ENCODE results near the gene PLCH2. TPM values are rescaled to one million over a fixed set of nuclear protein-coding genes. Genes with fewer than 3 reads are reported as not detected.

Gene PLCH2
- total RNA-seq, 1 donor from 2014 or later, result not detected

GRCh38 chr1:2534687-2535441, 58.8 kb downstream of the PLCH2 start:
- no peaks in the 10 kb centered on the region for H3K9me3 Mint-ChIP-seq (ENCODE audit: low read depth)
- no peaks in the 10 kb centered on the region for H3K36me3 Mint-ChIP-seq (ENCODE audit: insufficient read depth)
- H3K27ac Mint-ChIP-seq, result no peak overlapping the region
- no peak overlapping the region for H3K4me3 Mint-ChIP-seq (ENCODE audit: low read depth)
- no peak for DNase-seq (ENCODE audit: low spot score, unreplicated experiment)
- no peak for TF ChIP-seq CTCF (IDR thresholded peaks at IDR 0.05; ENCODE audit: unreplicated experiment)
- peaks cover 43% of the 10 kb centered on the region for H3K27me3 Mint-ChIP-seq
- H3K4me1 Mint-ChIP-seq (ENCODE audit: low read depth), result peaks cover 6% of the 10 kb centered on the region

- no peaks in the 10 kb centered on the region for H3K9me3 Mint-ChIP-seq (ENCODE audit: low read depth)
- H3K27me3 Mint-ChIP-seq, result peaks cover 43% of the 10 kb centered on the region
- H3K27ac Mint-ChIP-seq, result no peak overlapping the region
- H3K4me1 Mint-ChIP-seq (ENCODE audit: low read depth), result peaks cover 6% of the 10 kb centered on the region
- H3K4me3 Mint-ChIP-seq (ENCODE audit: low read depth), result no peak overlapping the region
- no peak for DNase-seq (ENCODE audit: low spot score, unreplicated experiment)
- no peaks in the 10 kb centered on the region for H3K36me3 Mint-ChIP-seq (ENCODE audit: insufficient read depth)
- TF ChIP-seq CTCF (IDR thresholded peaks at IDR 0.05; ENCODE audit: unreplicated experiment), result no peak
Measured at GRCh38 chr1:2535455-2535854, 59.4 kb downstream of the PLCH2 start.

- H3K9me3 Mint-ChIP-seq (ENCODE audit: low read depth), result no peaks in the 10 kb centered on the region
- H3K36me3 Mint-ChIP-seq (ENCODE audit: insufficient read depth), result no peaks in the 10 kb centered on the region
- H3K27me3 Mint-ChIP-seq, result peaks cover 41% of the 10 kb centered on the region
- no peak for DNase-seq (ENCODE audit: low spot score, unreplicated experiment)
- H3K27ac Mint-ChIP-seq, result peak overlapping the region; percentile 78
- H3K4me1 Mint-ChIP-seq (ENCODE audit: low read depth), result peaks cover 6% of the 10 kb centered on the region
- no peak overlapping the region for H3K4me3 Mint-ChIP-seq (ENCODE audit: low read depth)
- no peak for TF ChIP-seq CTCF (IDR thresholded peaks at IDR 0.05; ENCODE audit: unreplicated experiment)
Measured at GRCh38 chr1:2535981-2536380, 59.9 kb downstream of the PLCH2 start.

- H3K36me3 Mint-ChIP-seq (ENCODE audit: insufficient read depth), result no peaks in the 10 kb centered on the region
- peaks cover 35% of the 10 kb centered on the region for H3K27me3 Mint-ChIP-seq
- no peak overlapping the region for H3K27ac Mint-ChIP-seq
- no peak for TF ChIP-seq CTCF (IDR thresholded peaks at IDR 0.05; ENCODE audit: unreplicated experiment)
- no peak for DNase-seq (ENCODE audit: low spot score, unreplicated experiment)
- H3K4me1 Mint-ChIP-seq (ENCODE audit: low read depth), result peaks cover 7% of the 10 kb centered on the region
- H3K4me3 Mint-ChIP-seq (ENCODE audit: low read depth), result no peak overlapping the region
- H3K9me3 Mint-ChIP-seq (ENCODE audit: low read depth), result no peaks in the 10 kb centered on the region
Measured at GRCh38 chr1:2537784-2538115, 61.7 kb downstream of the PLCH2 start.

GRCh38 chr1:2538376-2538775, 62.3 kb downstream of the PLCH2 start:
- peaks cover 7% of the 10 kb centered on the region for H3K4me1 Mint-ChIP-seq (ENCODE audit: low read depth)
- H3K9me3 Mint-ChIP-seq (ENCODE audit: low read depth), result no peaks in the 10 kb centered on the region
- H3K27me3 Mint-ChIP-seq, result peaks cover 31% of the 10 kb centered on the region
- DNase-seq (ENCODE audit: low spot score, unreplicated experiment), result no peak
- no peak for TF ChIP-seq CTCF (IDR thresholded peaks at IDR 0.05; ENCODE audit: unreplicated experiment)
- no peak overlapping the region for H3K27ac Mint-ChIP-seq
- H3K36me3 Mint-ChIP-seq (ENCODE audit: insufficient read depth), result no peaks in the 10 kb centered on the region
- H3K4me3 Mint-ChIP-seq (ENCODE audit: low read depth), result no peak overlapping the region

Measured in progenitor cell of endocrine pancreas (in vitro differentiated cells).